Measurements from ENCODE around the gene SKOR2.
A peak's percentile ranks its signal among the peaks of the same experiment; 100 is the strongest.
"Not testable (repeated sequence)": the region's sequence is repeated elsewhere in the genome, so short reads cannot be mapped to it uniquely, and the experiment has no call there.

The SKOR2 gene

DNA sequence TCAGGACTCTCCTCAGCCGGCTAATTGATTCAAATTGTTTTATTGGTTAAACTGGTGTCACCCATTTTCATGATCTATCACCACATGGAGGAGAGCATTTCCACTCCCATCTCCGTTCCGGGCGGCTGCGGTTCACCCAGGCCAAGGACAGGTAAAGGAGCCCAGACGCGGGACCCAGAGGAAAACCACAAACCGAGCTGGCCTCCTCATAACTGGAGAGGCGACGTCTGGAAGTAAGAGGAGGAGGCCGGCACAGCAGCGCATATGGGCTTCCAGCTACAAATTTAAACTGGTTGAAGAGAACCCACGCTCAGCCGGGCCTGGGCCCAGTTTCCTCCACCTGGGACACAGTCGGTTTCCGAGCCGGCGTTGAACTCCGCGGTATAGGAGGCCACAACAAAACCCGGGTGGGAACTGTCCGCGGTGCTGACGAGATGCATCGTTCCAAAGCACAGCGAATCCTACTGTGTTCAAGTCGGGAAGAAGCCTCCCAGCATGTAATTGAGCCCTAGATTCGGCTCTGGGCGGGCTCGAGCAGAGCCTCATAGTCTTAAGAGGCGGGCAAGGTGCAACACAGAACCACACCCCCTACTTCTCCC, 3.0 kb upstream of the SKOR2 start:
- no peak for DNase-seq

GRCh38 chr18:47253101-47253654, 1.7 kb upstream of the SKOR2 start:
- no peak for DNase-seq

- no peak for DNase-seq
Observed at GRCh38 chr18:47250391-47251046, 941 bp downstream of the SKOR2 start.

DNA sequence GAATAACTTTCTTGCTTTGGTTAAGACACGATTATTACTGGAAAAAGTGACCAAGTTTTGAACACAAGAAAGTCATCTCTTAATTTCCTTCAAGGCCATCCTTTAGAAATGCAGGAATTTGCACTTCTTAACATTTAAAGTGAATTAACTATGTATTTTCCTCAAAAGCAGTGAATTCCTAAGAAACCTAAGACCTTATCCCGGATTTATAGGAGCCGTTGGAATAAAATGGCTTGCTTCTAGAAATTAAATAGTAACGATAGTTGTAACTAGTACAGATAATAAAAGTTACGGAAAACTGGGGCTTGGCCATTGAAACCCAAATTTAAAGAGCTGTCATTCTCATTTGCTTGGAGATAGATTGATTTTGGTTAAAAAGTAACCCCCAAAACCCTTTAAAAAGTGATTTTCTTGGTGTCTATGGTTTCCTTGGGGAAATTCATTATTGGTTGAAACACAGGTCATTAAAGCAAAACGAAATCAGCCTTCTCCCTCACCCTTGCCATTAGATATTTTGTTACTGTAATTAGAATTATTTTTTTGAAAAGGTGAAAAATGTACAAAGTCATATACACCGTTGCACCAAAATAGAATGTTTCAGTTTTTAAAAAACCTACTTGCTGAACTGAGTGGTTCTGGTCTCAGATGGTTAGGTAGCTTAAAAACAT, 2.0 kb downstream of the SKOR2 start:
- DNase-seq, result no peak

DNA sequence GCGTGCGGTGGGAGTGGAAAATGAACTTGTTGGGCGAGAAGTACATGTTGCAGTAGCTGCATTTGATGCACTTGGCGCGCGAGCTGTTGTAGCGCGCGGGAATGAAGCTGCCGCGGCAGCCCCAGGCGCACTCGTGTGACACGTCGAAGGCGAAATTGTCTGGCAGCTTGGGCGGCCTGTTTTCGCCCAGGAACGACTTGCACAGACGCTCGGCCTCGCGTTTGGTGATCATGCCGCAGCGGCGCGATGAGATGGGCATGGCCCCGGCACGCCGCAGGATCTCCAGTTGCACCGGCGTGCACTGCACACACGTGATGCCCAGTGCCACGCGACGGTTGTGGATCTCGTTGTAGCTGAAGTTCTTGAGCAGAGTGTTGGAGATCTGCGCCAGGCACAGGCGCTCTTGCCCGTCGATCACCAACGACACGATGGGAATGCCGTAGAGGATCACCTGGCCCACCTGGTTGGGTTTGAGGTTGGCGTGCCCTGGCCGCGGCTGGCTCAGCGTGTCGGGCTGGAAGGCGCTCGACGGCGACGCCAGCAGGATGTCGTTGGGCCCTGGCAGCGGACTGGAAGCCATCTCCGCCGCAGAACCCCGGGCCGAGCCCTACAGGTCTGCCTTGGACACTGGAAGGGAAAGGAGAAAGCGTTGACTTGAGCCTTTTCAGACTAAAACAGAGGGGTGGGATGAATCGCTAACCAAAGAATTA, 2.7 kb downstream of the SKOR2 start:
- no peak for DNase-seq

DNA sequence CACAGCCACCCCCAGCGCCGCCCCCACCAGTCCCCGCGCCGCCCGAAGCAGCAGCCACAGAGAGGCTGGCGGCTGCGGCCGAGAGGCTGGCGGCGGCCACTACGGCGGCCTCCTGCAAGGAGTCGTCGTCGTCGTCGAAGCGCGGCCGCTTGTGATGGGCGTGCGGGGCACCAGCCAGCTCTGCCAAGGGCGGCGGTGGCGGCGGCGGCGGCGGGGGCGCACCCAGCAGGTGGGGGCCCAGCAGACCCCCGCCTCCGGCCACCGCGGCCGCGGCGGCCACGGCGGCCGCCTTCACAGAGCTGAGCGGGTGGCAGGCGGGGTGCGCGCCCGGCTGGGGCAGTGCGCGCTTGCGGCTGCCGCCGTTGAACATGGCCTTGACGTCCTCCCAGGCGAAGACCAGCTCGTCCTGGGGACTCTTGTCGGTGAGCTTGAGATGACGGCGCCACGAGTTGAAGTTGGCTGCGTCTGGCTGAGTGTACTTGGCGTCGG, 3.3 kb downstream of the SKOR2 start:
- DNase-seq, result no peak

- no peak for DNase-seq
Observed at GRCh38 chr18:47247416-47248114, 3.9 kb downstream of the SKOR2 start.

- DNase-seq, result no peak
Observed at GRCh38 chr18:47247036-47247415, 4.4 kb downstream of the SKOR2 start.

- DNase-seq, result no peak
Observed at GRCh38 chr18:47246027-47246971, 5.2 kb downstream of the SKOR2 start.

GRCh38 chr18:47244086-47244485, 7.4 kb downstream of the SKOR2 start:
- no peak for DNase-seq

- DNase-seq, result no peak
Observed at GRCh38 chr18:47235096-47235495, 16.4 kb downstream of the SKOR2 start.

GRCh38 chr18:47226660-47227059, 24.8 kb downstream of the SKOR2 start:
- no peak for DNase-seq

DNA sequence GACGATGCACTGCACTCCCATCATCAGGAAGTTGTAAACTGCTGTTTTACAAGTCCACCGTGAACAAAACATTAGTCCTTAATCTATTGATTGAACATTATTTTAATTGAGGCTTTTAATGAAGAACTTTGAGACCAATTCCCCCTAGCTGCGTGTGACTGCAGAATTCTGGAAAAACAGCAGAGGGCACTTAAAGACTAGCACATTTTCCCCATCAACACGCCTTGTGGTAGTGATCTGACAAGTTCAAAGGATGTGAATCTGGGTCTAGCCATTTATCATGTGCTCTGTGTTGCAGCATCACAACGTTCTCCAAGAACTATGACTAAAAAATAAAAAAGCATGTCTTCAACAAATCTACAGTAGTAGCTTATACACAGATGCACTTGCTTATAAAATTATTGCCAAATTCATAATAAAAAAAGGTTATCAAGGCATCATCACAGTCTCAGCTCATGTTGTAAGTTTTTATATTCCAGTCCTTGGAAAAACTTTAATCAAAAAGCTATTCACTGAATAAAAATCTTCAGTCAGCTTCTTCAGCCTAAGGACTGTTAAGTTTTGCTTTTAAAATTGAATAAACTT, 35.8 kb downstream of the SKOR2 start:
- DNase-seq, result peak; percentile 60

GRCh38 chr18:47209171-47209570, 42.3 kb downstream of the SKOR2 start:
- no peak for DNase-seq

DNA sequence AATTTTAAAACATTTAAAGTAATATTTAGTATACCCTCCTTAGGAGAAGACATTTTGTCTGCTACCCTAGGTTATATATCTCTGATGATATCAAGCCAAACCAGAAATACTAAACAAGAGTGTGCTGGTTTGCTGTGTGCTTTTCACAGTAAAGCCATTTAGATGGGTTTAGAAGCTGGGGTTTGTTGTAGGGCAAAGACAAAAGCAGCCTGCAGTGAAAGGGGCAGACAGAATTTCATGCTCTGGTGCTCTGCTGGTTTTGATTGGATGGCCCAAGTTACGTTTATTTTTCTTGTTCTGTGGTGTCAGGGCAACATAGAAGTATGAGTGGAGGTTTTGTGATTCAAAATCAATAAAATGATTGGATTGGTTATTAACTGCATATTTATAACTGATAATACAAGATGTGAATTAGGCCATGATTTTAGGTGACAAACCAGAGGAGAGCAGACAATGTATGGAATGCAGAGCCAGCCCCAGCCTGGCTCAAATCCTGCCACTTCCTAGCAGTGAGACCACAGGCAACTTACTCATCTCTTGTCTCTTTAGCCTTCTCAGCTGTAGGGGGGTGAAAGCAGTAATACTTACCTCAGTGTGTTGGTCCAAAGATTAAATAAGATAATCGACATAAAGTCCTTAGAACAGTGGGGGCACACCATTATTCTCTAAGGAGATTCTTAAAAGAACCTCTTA, 44.4 kb downstream of the SKOR2 start:
- no peak for DNase-seq

DNA sequence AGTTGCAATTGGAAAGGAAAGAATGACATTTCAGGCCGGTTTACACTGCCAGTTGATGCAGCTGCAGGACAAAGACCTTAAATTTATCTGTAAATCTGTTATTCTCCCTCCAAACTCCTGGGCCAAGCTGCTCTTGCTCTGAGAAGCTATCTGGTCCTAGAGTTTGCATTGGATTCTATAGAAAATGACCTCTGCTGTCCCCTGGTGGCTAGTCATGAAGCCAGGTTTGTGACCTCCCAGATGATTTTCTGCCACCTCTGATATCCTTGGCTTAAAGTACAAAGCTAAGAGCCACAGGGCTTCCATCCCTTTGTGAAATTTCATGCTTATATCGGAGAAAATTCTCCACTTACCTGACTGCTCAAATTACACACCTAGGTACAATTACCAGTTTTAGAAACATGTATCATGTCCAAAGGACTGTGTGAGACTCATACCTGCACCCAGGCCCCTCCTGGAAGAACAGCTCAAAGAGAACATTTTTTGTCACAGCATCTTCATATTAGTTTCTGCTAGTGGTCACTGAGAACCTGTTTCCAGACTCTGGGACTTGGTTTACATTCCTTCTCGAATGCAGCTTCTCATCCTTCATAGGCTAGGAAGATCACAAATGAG, 46.4 kb downstream of the SKOR2 start:
- DNase-seq, result peak; percentile 28

GRCh38 chr18:47203626-47204464, 47.6 kb downstream of the SKOR2 start:
- no peak for DNase-seq

- not testable (repeated sequence) for DNase-seq
Observed at GRCh38 chr18:47195961-47196360, 55.5 kb downstream of the SKOR2 start.

- no peak for DNase-seq
Observed at GRCh38 chr18:47191961-47192360, 59.5 kb downstream of the SKOR2 start.

Measured in NCI-H2171 treated with DMSO at 0.1 percent for 48 hours (cell line).